H9 (cell line): Measurements from ENCODE around the gene PLEKHA7. TPM values are rescaled to one million over a fixed set of nuclear protein-coding genes. Genes with fewer than 3 reads are reported as not detected.

ENCODE experiments used
- DNase-seq: peaks from one replicate; pipeline ENCODE4 v3.0.0-alpha.2; 2017
- H2AFZ ChIP-seq: one replicate; pipeline ENCODE4 v1.6.1; 2013; ENCODE audit warnings: mild to moderate bottlenecking, low read length, control low read depth, moderate library complexity
- H2AK5ac ChIP-seq: 2 replicates; pipeline ENCODE4 v1.6.1; 2013; ENCODE audit warnings: low read length, control low read depth, mixed read lengths; ENCODE audit not compliant: insufficient read length
- H2BK120ac ChIP-seq: one replicate; pipeline ENCODE4 v1.6.1; 2013; ENCODE audit warnings: low read depth, mild to moderate bottlenecking, low read length, control low read depth, inconsistent platforms; ENCODE audit not compliant: poor library complexity, severe bottlenecking
- H2BK12ac ChIP-seq: 2 replicates; pipeline ENCODE4 v1.6.1; 2013; ENCODE audit warnings: low read length, control low read depth, mixed read lengths, low read depth; ENCODE audit not compliant: insufficient read length
- H2BK15ac ChIP-seq: 2 replicates; pipeline ENCODE4 v1.6.1; 2013; ENCODE audit warnings: low read depth, low read length, control low read depth
- H2BK20ac ChIP-seq: one replicate; pipeline ENCODE4 v1.6.1; 2013; ENCODE audit warnings: low read depth, mild to moderate bottlenecking, low read length, control low read depth, inconsistent platforms; ENCODE audit not compliant: poor library complexity, severe bottlenecking
- H2BK5ac ChIP-seq: 2 replicates; pipeline ENCODE4 v1.6.1; 2013; ENCODE audit warnings: low read length, control low read depth, mixed read lengths; ENCODE audit not compliant: insufficient read length
- H3K14ac ChIP-seq: 2 replicates; pipeline ENCODE4 v1.6.1; 2013; ENCODE audit warnings: low read length, control low read depth; ENCODE audit not compliant: insufficient read depth
- H3K18ac ChIP-seq: 2 replicates; pipeline ENCODE4 v1.6.1; 2013; ENCODE audit warnings: low read depth, mild to moderate bottlenecking, mixed read lengths, low read length, control low read depth; ENCODE audit not compliant: insufficient read length
- H3K23ac ChIP-seq: 2 replicates; pipeline ENCODE4 v1.6.1; 2013; ENCODE audit warnings: low read length, control low read depth, mixed read lengths, low read depth; ENCODE audit not compliant: insufficient read length
- H3K23me2 ChIP-seq: 2 replicates; pipeline ENCODE4 v1.6.1; 2013; ENCODE audit warnings: low read depth, mild to moderate bottlenecking, mixed read lengths, low read length, control low read depth; ENCODE audit not compliant: insufficient read length, poor library complexity, severe bottlenecking
- H3K27ac ChIP-seq: 2 replicates; pipeline ENCODE4 v1.5.1; 2013; ENCODE audit warnings: low read length, control low read depth, mixed read lengths, low read depth; ENCODE audit not compliant: insufficient read length
- H3K27me3 ChIP-seq: 2 replicates; pipeline ENCODE4 v1.6.1; 2013; ENCODE audit warnings: low read length, control low read depth, inconsistent platforms; ENCODE audit not compliant: insufficient read depth
- H3K4ac ChIP-seq: 2 replicates; pipeline ENCODE4 v1.6.1; 2013; ENCODE audit warnings: low read depth, mild to moderate bottlenecking, control low read depth, inconsistent platforms, low read length, moderate library complexity
- H3K4me1 ChIP-seq: 2 replicates; pipeline ENCODE4 v1.6.1; 2013; ENCODE audit warnings: low read length, control low read depth, inconsistent platforms; ENCODE audit not compliant: insufficient read depth
- H3K4me2 ChIP-seq: 2 replicates; pipeline ENCODE4 v1.6.1; 2013; ENCODE audit warnings: low read length, control low read depth, mixed read lengths; ENCODE audit not compliant: insufficient read length, insufficient read depth
- H3K56ac ChIP-seq: 2 replicates; pipeline ENCODE4 v1.6.1; 2013; ENCODE audit warnings: low read depth, mild to moderate bottlenecking, mixed read lengths, low read length, control low read depth; ENCODE audit not compliant: insufficient read length
- H3K79me1 ChIP-seq: 2 replicates; pipeline ENCODE4 v1.6.1; 2013; ENCODE audit warnings: low read depth, mild to moderate bottlenecking, moderate library complexity, low read length, control low read depth, inconsistent platforms; ENCODE audit not compliant: insufficient read depth, poor library complexity, severe bottlenecking
- H3K79me2 ChIP-seq: 2 replicates; pipeline ENCODE4 v1.6.1; 2013; ENCODE audit warnings: low read length, control low read depth, inconsistent platforms; ENCODE audit not compliant: insufficient read depth
- H3K9ac ChIP-seq: 2 replicates; pipeline ENCODE4 v1.6.1; 2013; ENCODE audit warnings: low read length, control low read depth, mixed read lengths; ENCODE audit not compliant: insufficient read length; ENCODE audit errors: extremely low read depth
- H3K9me3 ChIP-seq: one replicate; pipeline ENCODE4 v1.6.1; 2013; ENCODE audit warnings: low read depth, low read length, inconsistent platforms; ENCODE audit not compliant: control insufficient read depth
- H3T11ph ChIP-seq: one replicate; pipeline ENCODE4 v1.6.1; 2013; ENCODE audit warnings: mild to moderate bottlenecking, low read length, control low read depth, inconsistent platforms
- H4K20me1 ChIP-seq: one replicate; pipeline ENCODE4 v1.6.1; 2013; ENCODE audit not compliant: control insufficient read depth, insufficient read length, insufficient read depth
- H4K5ac ChIP-seq: 2 replicates; pipeline ENCODE4 v1.6.1; 2013; ENCODE audit warnings: low read depth, mild to moderate bottlenecking, mixed read lengths, low read length, control low read depth; ENCODE audit not compliant: insufficient read length
- H4K8ac ChIP-seq: replicated peaks from 2 replicates; pipeline ENCODE4 v1.6.1; 2013; ENCODE audit warnings: low read length, control low read depth, mixed read lengths, low read depth; ENCODE audit not compliant: insufficient read length
- H4K91ac ChIP-seq: 2 replicates; pipeline ENCODE4 v1.6.1; 2013; ENCODE audit warnings: low read depth, mild to moderate bottlenecking, moderate library complexity, mixed read lengths, low read length, control low read depth; ENCODE audit not compliant: insufficient read length
- H3K27ac Mint-ChIP-seq, 3 experiments: 2 replicates in 2 of 3; 3 replicates in 1 of 3; pipeline ENCODE4 v1.8.0; 2020 to 2021; ENCODE audit warnings: mixed read lengths in 3 of 3, mild to moderate bottlenecking in 1 of 3, moderate library complexity in 1 of 3
- H3K27me3 Mint-ChIP-seq: 2 replicates; pipeline ENCODE4 v1.8.0; 2021; ENCODE audit warnings: low read depth, mild to moderate bottlenecking, moderate library complexity, mixed read lengths
- H3K36me3 Mint-ChIP-seq, 3 experiments: 2 replicates in 2 of 3; 3 replicates in 1 of 3; pipeline ENCODE4 v1.8.0; 2020 to 2021; ENCODE audit warnings: low read depth in 3 of 3, mixed read lengths in 3 of 3; ENCODE audit not compliant: insufficient read depth in 1 of 3
- H3K4me1 Mint-ChIP-seq, 2 experiments: 2 replicates each; pipeline ENCODE4 v1.8.0; 2020; ENCODE audit warnings: mixed read lengths in 2 of 2
- H3K4me3 Mint-ChIP-seq, 2 experiments: 2 replicates in 1 of 2; 3 replicates in 1 of 2; pipeline ENCODE4 v1.8.0; 2020 to 2021; ENCODE audit warnings: mild to moderate bottlenecking in 2 of 2, mixed read lengths in 2 of 2, moderate library complexity in 1 of 2
- H3K9me3 Mint-ChIP-seq, 2 experiments: 2 replicates in 1 of 2; 3 replicates in 1 of 2; pipeline ENCODE4 v1.8.0; 2020; ENCODE audit warnings: mild to moderate bottlenecking in 2 of 2, mixed read lengths in 2 of 2, moderate library complexity in 1 of 2
- CTCF ChIP-seq: fragments of 200-600 bp; sonication (generic); conservative IDR thresholded peaks from 3 replicates; pipeline ENCODE4 v1.8.0; 2021; ENCODE audit warnings: antibody characterized with exemption, mild to moderate bottlenecking
- WGBS: extraction: QIAGEN DNeasy Blood & Tissue Kit; methylation state at CpG from one replicate; pipeline ENCODE4 v1.1.7; 2013; ENCODE audit warnings: missing lambda C conversion rate, low lambda C conversion rate, mixed read lengths; ENCODE audit not compliant: insufficient read length; ENCODE audit errors: extremely low coverage; 5-methylcytosine and 5-hydroxymethylcytosine counted together
- total RNA-seq: library from RNA; stranded (reverse); gene quantifications from 2 replicates; pipeline ENCODE4 v1.2.1, GENCODE V29; 2021

Gene PLEKHA7
- total RNA-seq, 1 experiment from 2014 or later, result 21.0 TPM

- Mint-ChIP-seq H3K27ac (peak overlapping the region in 1 of 3 experiments; percentile 89; a peak in 2 of 7 replicates), H3K36me3 (no peaks in the 10 kb centered on the region; a peak in 2 of 7 replicates), H3K4me3 (no peak overlapping the region), H3K27me3 (no peaks in the 10 kb centered on the region), H3K4me1 (peaks cover 53 to 68% of the 10 kb centered on the region in 2 experiments), H3K9me3 (no peaks in the 10 kb centered on the region)
- H2BK12ac ChIP-seq, result no peak overlapping the region
- H3K9ac ChIP-seq, result no peak overlapping the region
- H3K4me1 ChIP-seq, result no peaks in the 10 kb centered on the region; the same call in 1 of the 2 replicates
- H4K5ac ChIP-seq, result no peak overlapping the region
- H4K20me1 ChIP-seq, result no peaks in the 10 kb centered on the region
- no peak overlapping the region for H2BK5ac ChIP-seq
- H3K56ac ChIP-seq, result no peak overlapping the region
- no peak overlapping the region for H3K4ac ChIP-seq
- no peak overlapping the region for H3K23ac ChIP-seq
- H3K18ac ChIP-seq, result no peak overlapping the region
- H3K14ac ChIP-seq, result no peak overlapping the region
- no CpG with 5 or more reads among the region's 2 CpGs for WGBS
- H3K27me3 ChIP-seq, result no peaks in the 10 kb centered on the region
- no peak overlapping the region for H2BK20ac ChIP-seq
- no peak overlapping the region for H3T11ph ChIP-seq
- no peak for DNase-seq
- TF ChIP-seq CTCF, result no peak
- no peak overlapping the region for H3K4me2 ChIP-seq
- no peaks in the 10 kb centered on the region; the same call in 1 of the 2 replicates for H3K79me2 ChIP-seq
- H3K79me1 ChIP-seq, result no peaks in the 10 kb centered on the region
- H2AK5ac ChIP-seq, result no peak overlapping the region
- no peak overlapping the region for H2BK15ac ChIP-seq
- H4K8ac ChIP-seq, result no peak overlapping the region
- no peak overlapping the region for H3K27ac ChIP-seq
- H3K9me3 ChIP-seq, result no peaks in the 10 kb centered on the region
- no peak overlapping the region for H2BK120ac ChIP-seq
- H4K91ac ChIP-seq, result no peak overlapping the region
- no peaks in the 10 kb centered on the region for H3K23me2 ChIP-seq
- H2AFZ ChIP-seq, result no peak overlapping the region
Observed at GRCh38 chr11:16977994-16978315, 36.3 kb downstream of the PLEKHA7 start.
